Left renal cortex interstitium (tissue), 4 donors: Measurements from ENCODE around the gene SULT1A1. TPM values are rescaled to one million over a fixed set of nuclear protein-coding genes. Genes with fewer than 3 reads are reported as not detected.

Source experiments
- DNase-seq, 4 donors: peaks; one replicate each; pipeline ENCODE4 v3.0.0-alpha.2; 2013; ENCODE audit warnings: low read depth in 4 of 4, low spot score in 2 of 4, missing footprints in 1 of 4
- polyA plus RNA-seq, 4 donors: library from polyadenylated mRNA; unstranded; fragments of 120-200 nt; gene quantifications; one replicate each; pipeline ENCODE4 v1.2.1, GENCODE V29; 2013; ENCODE audit not compliant: insufficient read length in 4 of 4

The SULT1A1 gene
- polyA plus RNA-seq, 4 donors: 21.4 to 28.6 (median 26.4) TPM

- no peak for DNase-seq
Observed at GRCh38 chr16:28562199-28562598, 47.6 kb downstream of the SULT1A1 start.

GRCh38 chr16:28561557-28562187 lies 48.2 kb downstream of the SULT1A1 start:
- DNase-seq: no peak

GRCh38 chr16:28558456-28558855 lies 51.4 kb downstream of the SULT1A1 start:
- DNase-seq: no peak

- no peak for DNase-seq
Observed at GRCh38 chr16:28556914-28557320, 52.9 kb downstream of the SULT1A1 start.

- DNase-seq: no peak
Observed at GRCh38 chr16:28555561-28555960, 54.3 kb downstream of the SULT1A1 start.

Other genes starting within 250 kb of the SULT1A1 start
- gene NPIPB6, start 246.5 kb downstream of the SULT1A1 start, polyA plus RNA-seq: 1 to 10 TPM in 3 of 4 donors, under 1 TPM in 1; 0.99 to 2.7 (median 1.6) TPM
- 100 to 1,000 TPM in 2 of 4 donors, 10 to 100 TPM in 2; 59.4 to 148 (median 111) TPM for gene EIF3CL, start 206.2 kb downstream of the SULT1A1 start, polyA plus RNA-seq
- under 1 TPM in 2 of 4 donors, not detected in 2; 0.32 to 0.49 TPM for gene NPIPB7, start 137.7 kb downstream of the SULT1A1 start, polyA plus RNA-seq
- gene CLN3, start 118.0 kb downstream of the SULT1A1 start, polyA plus RNA-seq: 10 to 100 TPM; 29.4 to 41.3 (median 33.8) TPM
- gene APOBR, start 115.4 kb downstream of the SULT1A1 start, polyA plus RNA-seq: 1 to 10 TPM in 1 of 4 donors, under 1 TPM in 3; 0.45 to 1.1 (median 0.68) TPM
- not detected for gene IL27, start 103.2 kb downstream of the SULT1A1 start, polyA plus RNA-seq
- 10 to 100 TPM in 3 of 4 donors, 1 to 10 TPM in 1; 7.9 to 15.9 (median 13.4) TPM for gene NUPR1, start 71.1 kb downstream of the SULT1A1 start, polyA plus RNA-seq
- gene SGF29, start 56.1 kb downstream of the SULT1A1 start, polyA plus RNA-seq: 10 to 100 TPM; 20.5 to 24.5 (median 22.0) TPM
- 1 to 10 TPM; 1.3 to 2.7 (median 1.8) TPM for gene SULT1A2, start 13.0 kb downstream of the SULT1A1 start, polyA plus RNA-seq
- gene NPIPB8, start 28.0 kb upstream of the SULT1A1 start, polyA plus RNA-seq: 1 to 10 TPM in 2 of 4 donors, under 1 TPM in 1, not detected in 1; 0.65 to 3.8 (median 1.1) TPM
- gene EIF3C, start 101.4 kb upstream of the SULT1A1 start, polyA plus RNA-seq: 100 to 1,000 TPM; 417 to 684 (median 546) TPM
- gene NPIPB9, start 141.7 kb upstream of the SULT1A1 start, polyA plus RNA-seq: 1 to 10 TPM; 1.3 to 3.6 (median 2.3) TPM
- 100 to 1,000 TPM in 2 of 4 donors, 10 to 100 TPM in 2; 66.8 to 171 (median 122) TPM for gene ATXN2L, start 213.0 kb upstream of the SULT1A1 start, polyA plus RNA-seq
- gene TUFM, start 236.3 kb upstream of the SULT1A1 start, polyA plus RNA-seq: 100 to 1,000 TPM; 193 to 231 (median 219) TPM